Lower lobe of right lung (tissue), 2 donors: ENCODE results near the gene SYCE1L. TPM values are rescaled to one million over a fixed set of nuclear protein-coding genes. Genes with fewer than 3 reads are reported as not detected.

Experiments
- ATAC-seq, 2 donors: fragments of 200-7000 bp; cut with Tn5 transposase; one replicate each; pipeline ENCODE4 v1.9.1; 2020 to 2022; ENCODE audit warnings: mild to moderate bottlenecking in 2 of 2, moderate library complexity in 2 of 2
- DNase-seq: peaks from one replicate; pipeline ENCODE4 v3.0.0-alpha.2; 2020
- H3K27ac ChIP-seq: fragments of 200-600 bp; one replicate; pipeline ENCODE4 v1.8.0; 2022
- H3K27me3 ChIP-seq: fragments of 200-600 bp; one replicate; pipeline ENCODE4 v1.8.0; 2022; ENCODE audit warnings: low read depth
- H3K36me3 ChIP-seq: fragments of 200-600 bp; one replicate; pipeline ENCODE4 v1.8.0; 2022; ENCODE audit warnings: mild to moderate bottlenecking
- H3K4me1 ChIP-seq: fragments of 200-600 bp; one replicate; pipeline ENCODE4 v1.8.0; 2022
- H3K4me3 ChIP-seq: fragments of 200-600 bp; one replicate; pipeline ENCODE4 v1.8.0; 2022; ENCODE audit warnings: mild to moderate bottlenecking
- H3K9me3 ChIP-seq: fragments of 200-600 bp; one replicate; pipeline ENCODE4 v1.8.0; 2022
- intact Hi-C: fragments of 100-400 bp; cut with DNase I; formaldehyde crosslinking; loops from one replicate; pipeline ENCODE4 v1.11.0; 2022
- total RNA-seq: library from RNA; stranded (reverse); fragmentation: NEBNext Ultra II Directional; extraction: Animal tissue kit (Norgen Biotek cat#: 25700); gene quantifications from one replicate; pipeline ENCODE4 v1.2.1, GENCODE V29; 2021
- TF ChIP-seq, protein P1 (sequence below): fragments of 200-600 bp; IDR thresholded peaks from one replicate; pipeline ENCODE4 v1.8.0; 2022; ENCODE audit warnings: antibody characterized with exemption, mild to moderate bottlenecking
- donor health status: DM: no; HTN: yes; CAD: no; lungs with severe emphysema.

SYCE1L gene
- total RNA-seq, 1 donor from 2014 or later, result 2.6 TPM

GRCh38 chr16:77225182-77225581 lies 26.0 kb downstream of the SYCE1L start:
- ATAC-seq (no peak), DNase-seq (no peak)
- Histone ChIP-seq H3K27me3 (peaks cover 4% of the 10 kb centered on the region), H3K4me1 (no peaks in the 10 kb centered on the region), H3K4me3 (no peak overlapping the region), H3K9me3 (no peaks in the 10 kb centered on the region), H3K27ac (no peak overlapping the region), H3K36me3 (no peaks in the 10 kb centered on the region)
- intact Hi-C loops, result no loop called here
- TF ChIP-seq, protein P1, sequence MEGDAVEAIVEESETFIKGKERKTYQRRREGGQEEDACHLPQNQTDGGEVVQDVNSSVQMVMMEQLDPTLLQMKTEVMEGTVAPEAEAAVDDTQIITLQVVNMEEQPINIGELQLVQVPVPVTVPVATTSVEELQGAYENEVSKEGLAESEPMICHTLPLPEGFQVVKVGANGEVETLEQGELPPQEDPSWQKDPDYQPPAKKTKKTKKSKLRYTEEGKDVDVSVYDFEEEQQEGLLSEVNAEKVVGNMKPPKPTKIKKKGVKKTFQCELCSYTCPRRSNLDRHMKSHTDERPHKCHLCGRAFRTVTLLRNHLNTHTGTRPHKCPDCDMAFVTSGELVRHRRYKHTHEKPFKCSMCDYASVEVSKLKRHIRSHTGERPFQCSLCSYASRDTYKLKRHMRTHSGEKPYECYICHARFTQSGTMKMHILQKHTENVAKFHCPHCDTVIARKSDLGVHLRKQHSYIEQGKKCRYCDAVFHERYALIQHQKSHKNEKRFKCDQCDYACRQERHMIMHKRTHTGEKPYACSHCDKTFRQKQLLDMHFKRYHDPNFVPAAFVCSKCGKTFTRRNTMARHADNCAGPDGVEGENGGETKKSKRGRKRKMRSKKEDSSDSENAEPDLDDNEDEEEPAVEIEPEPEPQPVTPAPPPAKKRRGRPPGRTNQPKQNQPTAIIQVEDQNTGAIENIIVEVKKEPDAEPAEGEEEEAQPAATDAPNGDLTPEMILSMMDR, result no peak

GRCh38 chr16:77227745-77228144 lies 28.5 kb downstream of the SYCE1L start:
- no peaks in the 10 kb centered on the region for H3K36me3 ChIP-seq
- TF ChIP-seq, protein P1, result no peak
- no peak overlapping the region for H3K4me3 ChIP-seq
- no peaks in the 10 kb centered on the region for H3K4me1 ChIP-seq
- H3K9me3 ChIP-seq, result no peaks in the 10 kb centered on the region
- ATAC-seq, result no peak
- DNase-seq, result no peak
- intact Hi-C loops, result no loop called here
- H3K27me3 ChIP-seq, result peaks cover 4% of the 10 kb centered on the region
- H3K27ac ChIP-seq, result no peak overlapping the region

DNA sequence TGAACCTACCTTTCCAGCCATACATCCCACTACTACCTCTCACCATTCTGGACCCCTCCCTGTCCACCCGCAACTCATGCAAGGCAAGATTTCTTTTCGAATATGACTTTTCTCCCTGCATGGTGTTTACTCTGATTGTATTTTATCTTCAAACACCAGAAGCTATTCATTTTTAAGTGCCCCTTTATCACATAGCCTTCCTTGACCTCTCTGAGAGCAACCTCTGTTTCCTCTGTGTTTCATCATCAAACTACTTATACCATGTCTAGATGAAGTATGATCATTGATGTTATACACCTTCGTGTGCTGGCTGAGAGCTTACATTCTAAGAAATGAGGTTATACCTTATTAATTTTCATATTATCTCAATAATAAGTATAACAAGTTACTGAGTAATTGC lies 31.8 kb downstream of the SYCE1L start:
- Histone ChIP-seq H3K4me3 (no peak overlapping the region), H3K27ac (no peak overlapping the region), H3K36me3 (no peaks in the 10 kb centered on the region), H3K9me3 (no peaks in the 10 kb centered on the region), H3K4me1 (no peaks in the 10 kb centered on the region), H3K27me3 (peaks cover 10% of the 10 kb centered on the region)
- TF ChIP-seq, protein P1, result no peak
- DNase-seq, result no peak
- ATAC-seq, result no peak
- intact Hi-C loops, result no loop called here

DNA sequence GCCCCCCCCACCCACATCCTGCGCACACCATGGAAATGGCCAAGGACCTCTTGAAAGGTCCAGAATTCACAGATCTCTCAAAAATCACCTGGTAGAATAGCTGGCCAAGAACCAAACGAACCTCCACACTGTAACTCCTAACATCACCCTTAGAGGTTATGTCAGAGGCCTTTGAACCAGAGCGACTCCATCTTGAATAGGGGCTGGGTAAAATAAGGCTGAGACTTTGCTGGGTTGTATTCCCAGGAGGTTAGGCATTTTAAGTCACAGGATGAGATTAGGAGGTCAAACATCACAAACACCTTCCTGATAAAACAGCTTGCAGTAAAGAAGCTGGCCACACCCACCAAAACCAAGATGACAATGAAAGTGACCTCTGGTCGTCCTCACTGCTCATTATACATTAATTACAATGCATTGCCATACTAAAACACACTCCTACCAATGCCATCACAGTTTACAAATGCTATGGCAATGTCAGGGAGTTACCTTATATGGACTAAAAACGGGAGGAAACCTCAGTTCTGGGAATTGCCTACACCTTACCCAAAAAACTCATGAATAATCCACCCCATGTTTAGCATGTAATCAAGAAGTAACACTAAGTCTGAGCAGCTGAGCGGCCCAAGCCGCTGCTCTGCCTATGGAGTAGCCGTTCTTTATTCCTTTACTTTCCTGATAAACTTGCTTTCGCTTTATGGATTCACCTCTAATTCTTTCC lies 34.8 kb downstream of the SYCE1L start:
- no peak for DNase-seq

DNA sequence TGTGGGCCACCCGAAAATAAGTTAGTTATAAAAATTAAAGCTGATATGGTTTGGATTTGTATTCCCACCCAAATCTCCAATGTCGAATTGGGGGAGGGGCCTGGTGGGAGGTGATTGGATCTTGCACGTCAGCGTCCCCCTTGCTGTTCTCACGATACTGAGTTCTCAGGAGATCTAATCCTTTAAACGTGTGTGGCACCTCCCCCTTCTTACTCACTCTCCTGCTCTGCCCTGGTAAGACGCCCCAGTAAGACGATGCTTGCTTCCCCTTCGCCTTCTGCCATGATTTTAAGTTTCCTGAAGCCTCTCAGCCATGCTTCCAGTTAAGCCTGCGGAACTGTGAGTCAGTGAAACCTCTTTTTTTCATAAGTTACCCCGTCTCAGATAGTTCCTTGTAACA lies 35.4 kb downstream of the SYCE1L start:
- DNase-seq (no peak), ATAC-seq (no peak)
- Histone ChIP-seq H3K4me1 (no peaks in the 10 kb centered on the region), H3K27me3 (peaks cover 10% of the 10 kb centered on the region), H3K4me3 (no peak overlapping the region), H3K9me3 (no peaks in the 10 kb centered on the region), H3K36me3 (no peaks in the 10 kb centered on the region), H3K27ac (no peak overlapping the region)
- TF ChIP-seq, protein P1, result no peak
- intact Hi-C loops, result loop anchor here (5.0 kb wide), 1 partner anchor 348 kb away; no protein-coding TSS in a partner anchor

More for the DNA sequence above, 34.8 kb downstream of the SYCE1L start:
- ATAC-seq, result no peak
- Histone ChIP-seq H3K9me3 (no peaks in the 10 kb centered on the region), H3K4me3 (no peak overlapping the region), H3K27me3 (peaks cover 10% of the 10 kb centered on the region), H3K36me3 (no peaks in the 10 kb centered on the region), H3K4me1 (no peaks in the 10 kb centered on the region), H3K27ac (no peak overlapping the region)
- TF ChIP-seq, protein P1, result no peak
- intact Hi-C loops, result no loop called here
